Breast epithelium (tissue), 4 donors: Measurements from ENCODE around the gene LSM3. TPM values are rescaled to one million over a fixed set of nuclear protein-coding genes. Genes with fewer than 3 reads are reported as not detected.

Experiments
- DNase-seq, 2 donors: peaks; one replicate each; pipeline ENCODE4 v3.0.0-alpha.2; 2019; ENCODE audit warnings: low spot score in 2 of 2
- H3K27ac ChIP-seq, 2 donors: fragments of 200-600 bp; sonication (generic) in 1 of 2; one replicate each; pipeline ENCODE4 v1.5.1; 2016 to 2019; ENCODE audit warnings: mild to moderate bottlenecking in 1 of 2
- H3K27me3 ChIP-seq, 2 donors: fragments of 200-600 bp; sonication (generic) in 1 of 2; one replicate each; pipeline versions ENCODE4 v1.5.1 to v1.6.0; 2017 to 2019; ENCODE audit warnings: control low read depth in 1 of 2, mild to moderate bottlenecking in 1 of 2
- H3K36me3 ChIP-seq: fragments of 200-600 bp; one replicate; pipeline ENCODE4 v1.5.1; 2019
- H3K4me1 ChIP-seq, 2 donors: fragments of 200-600 bp; sonication (generic); one replicate each; pipeline ENCODE4 v1.5.1; 2016 to 2019; ENCODE audit warnings: control low read depth in 1 of 2
- H3K4me3 ChIP-seq, 3 donors: fragments of 200-600 bp; sonication (generic); 1 replicate in 2 of 3; 2 replicates in 1 of 3; pipeline ENCODE4 v1.5.1; 2016 to 2019; ENCODE audit warnings: mild to moderate bottlenecking in 3 of 3, moderate library complexity in 2 of 3
- H3K9me3 ChIP-seq, 2 donors: fragments of 200-600 bp; sonication (generic) in 1 of 2; one replicate each; pipeline ENCODE4 v1.5.1; 2016 to 2019; ENCODE audit warnings: control low read depth in 1 of 2
- POLR2A ChIP-seq: fragments of 450-650 bp; IDR thresholded peaks from one replicate; pipeline ENCODE4 v1.6.1; 2016; ENCODE audit warnings: antibody characterized with exemption, mild to moderate bottlenecking, moderate library complexity
- POLR2AphosphoS5 ChIP-seq, 3 donors: sonication (generic); formaldehyde crosslinking; IDR thresholded peaks; one replicate each; pipeline ENCODE4 v1.6.1; 2017; ENCODE audit warnings: antibody characterized with exemption in 3 of 3
- intact Hi-C: fragments of 100-400 bp; cut with DNase I; formaldehyde crosslinking; loops from one replicate; pipeline ENCODE4 v1.15.1; 2023; ENCODE audit warnings: low total_unique reads
- total RNA-seq, 3 donors: library from RNA; depleted of rRNA; stranded (reverse); fragments of >200 nt; gene quantifications; one replicate each; pipeline ENCODE4 v1.1.0, GENCODE V29; 2016
- TF ChIP-seq, protein P1 (sequence below), 3 donors: fragments of 450-650 bp; IDR thresholded peaks; one replicate each; pipeline ENCODE4 v1.5.1; 2016 to 2017; ENCODE audit warnings: antibody characterized with exemption in 3 of 3, mild to moderate bottlenecking in 3 of 3, moderate library complexity in 3 of 3

LSM3 gene
- total RNA-seq, 3 donors from 2014 or later: 10.5 to 11.5 (median 11.5) TPM

DNA sequence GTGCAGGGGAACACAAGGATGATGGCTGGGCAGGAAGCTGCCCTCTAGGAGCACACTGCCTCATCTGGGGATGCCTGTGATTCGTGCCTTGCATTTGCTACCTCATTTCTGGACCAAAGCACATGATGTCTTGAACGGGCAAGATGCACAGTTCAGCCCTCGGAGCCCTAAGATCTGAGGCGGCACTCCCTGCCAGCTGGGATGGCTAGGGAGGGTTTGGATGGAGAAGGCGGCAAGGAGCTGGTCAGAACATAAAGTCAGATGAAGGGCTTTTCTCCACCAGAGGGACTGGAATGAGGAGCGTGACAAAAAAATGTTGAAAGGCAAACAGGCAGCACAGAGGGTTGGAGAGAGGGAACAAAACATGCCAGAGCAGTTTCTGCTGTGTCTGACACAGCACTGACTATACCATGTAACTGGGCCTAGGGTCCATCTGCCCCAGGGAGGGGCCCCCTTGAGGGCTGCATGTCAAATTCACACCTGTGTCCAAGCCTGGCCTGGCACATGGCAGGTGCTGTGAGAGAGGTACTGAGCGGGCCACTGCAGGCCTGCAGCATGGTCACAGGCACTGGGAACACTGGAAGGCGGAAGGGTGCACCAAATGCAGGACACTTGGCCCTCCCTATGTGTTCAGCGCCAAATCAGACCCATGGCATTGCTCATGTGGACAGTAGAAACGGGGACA is 32.1 kb upstream of the LSM3 start:
- H3K4me1 ChIP-seq: peaks cover 19 to 21% of the 10 kb centered on the region in 2 donors
- intact Hi-C loops: no loop called here
- no peaks in the 10 kb centered on the region for H3K9me3 ChIP-seq
- no peak overlapping the region for H3K4me3 ChIP-seq
- no peak for DNase-seq
- H3K36me3 ChIP-seq: no peaks in the 10 kb centered on the region
- H3K27me3 ChIP-seq: no peaks in the 10 kb centered on the region
- H3K27ac ChIP-seq: peak overlapping the region; percentile 91 to 97
- TF ChIP-seq, protein P1, sequence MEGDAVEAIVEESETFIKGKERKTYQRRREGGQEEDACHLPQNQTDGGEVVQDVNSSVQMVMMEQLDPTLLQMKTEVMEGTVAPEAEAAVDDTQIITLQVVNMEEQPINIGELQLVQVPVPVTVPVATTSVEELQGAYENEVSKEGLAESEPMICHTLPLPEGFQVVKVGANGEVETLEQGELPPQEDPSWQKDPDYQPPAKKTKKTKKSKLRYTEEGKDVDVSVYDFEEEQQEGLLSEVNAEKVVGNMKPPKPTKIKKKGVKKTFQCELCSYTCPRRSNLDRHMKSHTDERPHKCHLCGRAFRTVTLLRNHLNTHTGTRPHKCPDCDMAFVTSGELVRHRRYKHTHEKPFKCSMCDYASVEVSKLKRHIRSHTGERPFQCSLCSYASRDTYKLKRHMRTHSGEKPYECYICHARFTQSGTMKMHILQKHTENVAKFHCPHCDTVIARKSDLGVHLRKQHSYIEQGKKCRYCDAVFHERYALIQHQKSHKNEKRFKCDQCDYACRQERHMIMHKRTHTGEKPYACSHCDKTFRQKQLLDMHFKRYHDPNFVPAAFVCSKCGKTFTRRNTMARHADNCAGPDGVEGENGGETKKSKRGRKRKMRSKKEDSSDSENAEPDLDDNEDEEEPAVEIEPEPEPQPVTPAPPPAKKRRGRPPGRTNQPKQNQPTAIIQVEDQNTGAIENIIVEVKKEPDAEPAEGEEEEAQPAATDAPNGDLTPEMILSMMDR (IDR thresholded peaks at IDR 0.05): no peak
- TF ChIP-seq POLR2A: no peak
- no peak for TF ChIP-seq POLR2AphosphoS5 (IDR thresholded peaks at IDR 0.05)

DNA sequence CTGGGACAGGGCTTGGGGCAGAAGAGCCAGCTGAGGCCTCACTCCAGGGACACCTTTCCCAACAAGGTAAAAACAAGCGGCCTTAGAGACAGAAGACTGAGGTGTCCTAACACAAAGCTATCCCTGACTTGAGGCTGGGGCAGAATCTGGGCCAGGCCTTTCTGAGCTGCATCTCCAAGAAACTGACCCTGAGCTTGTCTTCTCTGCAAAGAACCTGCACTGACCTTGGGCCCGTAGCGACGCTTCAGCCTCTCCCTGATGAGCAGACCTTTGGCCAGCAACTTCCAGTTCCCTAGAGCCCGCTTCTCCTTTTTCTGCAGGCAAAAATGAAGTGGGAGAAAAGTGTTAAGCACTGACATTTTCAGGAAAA is 31.6 kb upstream of the LSM3 start:
- Histone ChIP-seq H3K27ac (peak overlapping the region; percentile 91 to 97), H3K4me1 (peaks cover 19 to 21% of the 10 kb centered on the region in 2 donors), H3K36me3 (no peaks in the 10 kb centered on the region), H3K9me3 (no peaks in the 10 kb centered on the region), H3K27me3 (no peaks in the 10 kb centered on the region), H3K4me3 (no peak overlapping the region)
- TF ChIP-seq POLR2A (no peak), POLR2AphosphoS5 (IDR thresholded peaks at IDR 0.05) (no peak)
- TF ChIP-seq, protein P1 (IDR thresholded peaks at IDR 0.05): no peak
- DNase-seq: no peak
- intact Hi-C loops: no loop called here

- no peaks in the 10 kb centered on the region for H3K27me3 ChIP-seq
- no peaks in the 10 kb centered on the region for H3K36me3 ChIP-seq
- peaks cover 19 to 21% of the 10 kb centered on the region in 2 donors for H3K4me1 ChIP-seq
- TF ChIP-seq POLR2A: no peak
- TF ChIP-seq POLR2AphosphoS5 (IDR thresholded peaks at IDR 0.05): no peak
- TF ChIP-seq, protein P1 (IDR thresholded peaks at IDR 0.05): no peak
- H3K9me3 ChIP-seq: no peaks in the 10 kb centered on the region
- no peak overlapping the region for H3K4me3 ChIP-seq
- peak overlapping the region; percentile 36 to 42 for H3K27ac ChIP-seq
- no peak for DNase-seq
- intact Hi-C loops: no loop called here
Measured at GRCh38 chr3:14147617-14148016, 31.0 kb upstream of the LSM3 start.

GRCh38 chr3:14148041-14148985 is 30.3 kb upstream of the LSM3 start:
- TF ChIP-seq POLR2AphosphoS5 (IDR thresholded peaks at IDR 0.05) (no peak), POLR2A (no peak)
- Histone ChIP-seq H3K36me3 (no peaks in the 10 kb centered on the region), H3K4me3 (no peak overlapping the region), H3K9me3 (no peaks in the 10 kb centered on the region), H3K27me3 (no peaks in the 10 kb centered on the region), H3K27ac (peak overlapping the region; percentile 36 to 42), H3K4me1 (peaks cover 15 to 16% of the 10 kb centered on the region in 2 donors)
- intact Hi-C loops: no loop called here
- no peak for DNase-seq

DNA sequence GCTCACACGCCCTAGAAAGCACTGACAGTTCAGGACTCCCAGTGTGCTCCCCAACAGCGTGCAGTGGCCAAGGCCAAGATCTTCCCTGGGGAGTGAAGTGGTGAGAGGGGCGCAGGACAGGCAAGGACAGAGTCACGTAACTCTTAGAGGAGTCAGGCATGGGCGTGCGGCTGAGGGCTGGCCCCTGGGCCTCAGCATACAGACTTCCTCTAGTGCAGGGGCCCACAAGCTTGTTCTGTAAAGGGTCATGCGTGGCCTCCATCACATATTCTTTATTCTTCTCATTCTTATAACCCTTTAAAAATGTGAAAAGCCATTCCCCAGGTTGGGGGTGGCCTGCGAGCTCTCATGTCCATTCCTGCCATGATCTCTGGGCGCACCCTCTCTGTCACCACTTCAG is 28.5 kb upstream of the LSM3 start:
- DNase-seq: no peak
- no peaks in the 10 kb centered on the region for H3K9me3 ChIP-seq
- H3K36me3 ChIP-seq: no peaks in the 10 kb centered on the region
- peaks cover 6 to 8% of the 10 kb centered on the region in 2 donors for H3K4me1 ChIP-seq
- H3K27me3 ChIP-seq: no peaks in the 10 kb centered on the region
- no peak overlapping the region for H3K4me3 ChIP-seq
- no peak for TF ChIP-seq POLR2A
- TF ChIP-seq, protein P1 (IDR thresholded peaks at IDR 0.05): no peak
- TF ChIP-seq POLR2AphosphoS5 (IDR thresholded peaks at IDR 0.05): no peak
- intact Hi-C loops: no loop called here
- peak overlapping the region in 1 of 2 donors; percentile 11 for H3K27ac ChIP-seq
